ENCODE data around the gene MKNK2. TPM values are rescaled to one million over a fixed set of nuclear protein-coding genes. Genes with fewer than 3 reads are reported as not detected.

MKNK2 gene
- total and polyA plus RNA-seq, 2 of the 13 experiments (the other 11 are each of a cell fraction or from before 2014, with no cell fraction given) = 44.9 to 112 TPM

- Histone ChIP-seq H4K20me1 (ENCODE audit: insufficient read depth, low read length) (no peaks in the 10 kb centered on the region), H3K4me1 (ENCODE audit: insufficient read depth, low read length) (peaks cover 23% of the 10 kb centered on the region), H3K9me3 (ENCODE audit: low read length) (no peaks in the 10 kb centered on the region), H3K4me2 (ENCODE audit: low read depth, low read length) (peak overlapping the region; percentile 69), H3K79me2 (ENCODE audit: insufficient read depth, low read length) (peaks cover 2% of the 10 kb centered on the region), H2AFZ (ENCODE audit: low read length) (no peak overlapping the region), H3K9ac (ENCODE audit: insufficient read depth, low read depth, low read length) (peak overlapping the region; percentile 40; the same call in 1 of the 2 replicates), H3K4me3 (replicated peaks in 1 of 3; ENCODE audit: insufficient read depth in 1 of 3, low read depth in 2 of 3, low read length in 3 of 3) (peak overlapping the region in 2 of 3 experiments; percentile 26 to 59; a peak in 3 of 6 replicates), H3K27me3 (ENCODE audit: control insufficient read depth in 1 of 2, insufficient read depth in 2 of 2, low read length in 2 of 2) (no peaks in the 10 kb centered on the region), H3K36me3 (replicated peaks in 1 of 2; ENCODE audit: control insufficient read depth in 1 of 2, insufficient read depth in 2 of 2, low read length in 2 of 2) (no peaks in the 10 kb centered on the region), H3K27ac (ENCODE audit: extremely low read length, insufficient read depth, low read length) (no peak overlapping the region)
- POLR2A ChIA-PET = interaction anchor here (0.6 to 1.3 kb wide), 10 partner anchors 9 to 441 kb away, joined by 3 to 11 read pairs (median 4); partner anchors contain the start of genes AP3D1 and LMNB2
- DNase-seq (ENCODE audit: low spot score) = peak; percentile 63
- ATAC-seq = peak; percentile 55
- intact Hi-C loops (cut with micrococcal nuclease; ENCODE audit: unreplicated experiment) (loop anchor here (10.0 kb wide), 1 partner anchor 139 kb away; the partner anchor contains the start of gene AP3D1), in situ Hi-C loops (cut with HindIII; ENCODE audit: extremely low pct_ligation_motif_present, low pct_unique_long_range_greater_than_20kb) (no loop called here)
- peak; percentile 32 for FAIRE-seq
- 46% methylated on average over 16 of the region's 23 CpGs for WGBS (ENCODE audit: low lambda C conversion rate)
- CTCF ChIA-PET (ENCODE audit: low intra/inter-chr PET ratio, low total read pairs) = no interaction called here
- BruUV-seq (replicated peaks) = no TSS peak
- TF ChIP-seq, protein P1, sequence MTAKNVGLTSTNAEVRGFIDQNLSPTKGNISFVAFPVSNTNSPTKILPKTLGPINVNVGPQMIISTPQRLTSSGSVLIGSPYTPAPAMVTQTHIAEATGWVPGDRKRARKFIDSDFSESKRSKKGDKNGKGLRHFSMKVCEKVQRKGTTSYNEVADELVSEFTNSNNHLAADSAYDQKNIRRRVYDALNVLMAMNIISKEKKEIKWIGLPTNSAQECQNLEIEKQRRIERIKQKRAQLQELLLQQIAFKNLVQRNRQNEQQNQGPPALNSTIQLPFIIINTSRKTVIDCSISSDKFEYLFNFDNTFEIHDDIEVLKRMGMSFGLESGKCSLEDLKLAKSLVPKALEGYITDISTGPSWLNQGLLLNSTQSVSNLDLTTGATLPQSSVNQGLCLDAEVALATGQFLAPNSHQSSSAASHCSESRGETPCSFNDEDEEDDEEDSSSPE (CRISPR knock-in tag; IDR thresholded peaks at IDR 0.05) = no peak
- TF ChIP-seq MAX (IDR thresholded peaks at IDR 0.05) (peak; percentile 42; the same call in 1 of the 2 replicates), KDM1A (CRISPR knock-in tag; IDR thresholded peaks at IDR 0.05) (no peak), BCL3 (CRISPR knock-in tag; IDR thresholded peaks at IDR 0.05) (no peak), ZNF598 (CRISPR knock-in tag; IDR thresholded peaks at IDR 0.05; ENCODE audit: borderline replicate concordance) (no peak), CBFB (CRISPR knock-in tag; IDR thresholded peaks at IDR 0.05) (no peak), ESRRA (CRISPR knock-in tag; IDR thresholded peaks at IDR 0.05; ENCODE audit: low read depth) (no peak), ARID4A (CRISPR knock-in tag; IDR thresholded peaks at IDR 0.05; ENCODE audit: borderline replicate concordance) (no peak), RBAK (CRISPR knock-in tag; IDR thresholded peaks at IDR 0.05) (no peak), ZNF230 (CRISPR knock-in tag; IDR thresholded peaks at IDR 0.05) (no peak), LCORL (IDR thresholded peaks at IDR 0.05) (no peak), LCORL (CRISPR knock-in tag; IDR thresholded peaks at IDR 0.05) (no peak)
- TF ChIP-seq, protein P2, sequence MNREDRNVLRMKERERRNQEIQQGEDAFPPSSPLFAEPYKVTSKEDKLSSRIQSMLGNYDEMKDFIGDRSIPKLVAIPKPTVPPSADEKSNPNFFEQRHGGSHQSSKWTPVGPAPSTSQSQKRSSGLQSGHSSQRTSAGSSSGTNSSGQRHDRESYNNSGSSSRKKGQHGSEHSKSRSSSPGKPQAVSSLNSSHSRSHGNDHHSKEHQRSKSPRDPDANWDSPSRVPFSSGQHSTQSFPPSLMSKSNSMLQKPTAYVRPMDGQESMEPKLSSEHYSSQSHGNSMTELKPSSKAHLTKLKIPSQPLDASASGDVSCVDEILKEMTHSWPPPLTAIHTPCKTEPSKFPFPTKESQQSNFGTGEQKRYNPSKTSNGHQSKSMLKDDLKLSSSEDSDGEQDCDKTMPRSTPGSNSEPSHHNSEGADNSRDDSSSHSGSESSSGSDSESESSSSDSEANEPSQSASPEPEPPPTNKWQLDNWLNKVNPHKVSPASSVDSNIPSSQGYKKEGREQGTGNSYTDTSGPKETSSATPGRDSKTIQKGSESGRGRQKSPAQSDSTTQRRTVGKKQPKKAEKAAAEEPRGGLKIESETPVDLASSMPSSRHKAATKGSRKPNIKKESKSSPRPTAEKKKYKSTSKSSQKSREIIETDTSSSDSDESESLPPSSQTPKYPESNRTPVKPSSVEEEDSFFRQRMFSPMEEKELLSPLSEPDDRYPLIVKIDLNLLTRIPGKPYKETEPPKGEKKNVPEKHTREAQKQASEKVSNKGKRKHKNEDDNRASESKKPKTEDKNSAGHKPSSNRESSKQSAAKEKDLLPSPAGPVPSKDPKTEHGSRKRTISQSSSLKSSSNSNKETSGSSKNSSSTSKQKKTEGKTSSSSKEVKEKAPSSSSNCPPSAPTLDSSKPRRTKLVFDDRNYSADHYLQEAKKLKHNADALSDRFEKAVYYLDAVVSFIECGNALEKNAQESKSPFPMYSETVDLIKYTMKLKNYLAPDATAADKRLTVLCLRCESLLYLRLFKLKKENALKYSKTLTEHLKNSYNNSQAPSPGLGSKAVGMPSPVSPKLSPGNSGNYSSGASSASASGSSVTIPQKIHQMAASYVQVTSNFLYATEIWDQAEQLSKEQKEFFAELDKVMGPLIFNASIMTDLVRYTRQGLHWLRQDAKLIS (CRISPR knock-in tag; IDR thresholded peaks at IDR 0.05) = no peak
These were observed 34.8 kb downstream of the MKNK2 start for GRCh38 chr19:2016041-2016807.

All from HepG2 (cell line).